Smooth muscle cell (in vitro differentiated cells): ENCODE data around the gene PTGFR. TPM values are rescaled to one million over a fixed set of nuclear protein-coding genes. Genes with fewer than 3 reads are reported as not detected.
A peak's percentile ranks its signal among the peaks of the same experiment; 100 is the strongest.

Experiments used
- DNase-seq: peaks from one replicate; lab custom pipeline; 2025; ENCODE audit not compliant: unreplicated experiment; lab: John Stamatoyannopoulos, UW
- H2AFZ ChIP-seq: fragments of 200-600 bp; sonication (generic); 2 replicates; pipeline ENCODE4 v1.6.0; 2016; ENCODE audit warnings: antibody characterized with exemption, low read depth, mild to moderate bottlenecking
- H3F3A ChIP-seq: fragments of 200-600 bp; sonication (generic); 2 replicates; pipeline ENCODE4 v1.6.0; 2017; ENCODE audit warnings: antibody characterized with exemption, low read depth
- H3K27ac ChIP-seq: fragments of 200-600 bp; sonication (generic); 2 replicates; pipeline ENCODE4 v1.5.1; 2016; ENCODE audit warnings: low read depth, mild to moderate bottlenecking
- H3K27me3 ChIP-seq: fragments of 200-600 bp; sonication (generic); 2 replicates; pipeline ENCODE4 v1.6.1; 2016; ENCODE audit warnings: low read depth, mild to moderate bottlenecking
- H3K36me3 ChIP-seq: fragments of 200-600 bp; sonication (generic); 2 replicates; pipeline ENCODE4 v1.5.1; 2016; ENCODE audit warnings: low read depth
- H3K4me1 ChIP-seq: fragments of 200-600 bp; sonication (generic); 2 replicates; pipeline ENCODE4 v1.5.1; 2016; ENCODE audit warnings: low read depth
- H3K4me2 ChIP-seq: fragments of 200-600 bp; sonication (generic); 2 replicates; pipeline ENCODE4 v1.6.0; 2016; ENCODE audit warnings: mild to moderate bottlenecking
- H3K4me3 ChIP-seq: fragments of 200-600 bp; sonication (generic); 2 replicates; pipeline ENCODE4 v1.5.1; 2016; ENCODE audit warnings: mild to moderate bottlenecking
- H3K79me2 ChIP-seq: fragments of 200-600 bp; sonication (generic); 2 replicates; pipeline ENCODE4 v1.6.0; 2016; ENCODE audit warnings: low read depth, mild to moderate bottlenecking
- H3K9ac ChIP-seq: fragments of 200-600 bp; sonication (generic); 2 replicates; pipeline ENCODE4 v1.6.0; 2016; ENCODE audit warnings: low read depth
- H3K9me3 ChIP-seq: fragments of 200-600 bp; sonication (generic); replicated peaks from 2 replicates; pipeline ENCODE4 v1.5.1; 2016; ENCODE audit warnings: low read depth
- H4K20me1 ChIP-seq: fragments of 200-600 bp; sonication (generic); 2 replicates; pipeline ENCODE4 v1.6.0; 2016; ENCODE audit warnings: low read depth
- CTCF ChIP-seq: fragments of 200-600 bp; sonication (generic); IDR thresholded peaks from 2 replicates; pipeline ENCODE4 v1.5.1; 2017; ENCODE audit warnings: borderline replicate concordance, mild to moderate bottlenecking, antibody characterized with exemption; ENCODE audit not compliant: insufficient read depth, poor library complexity, severe bottlenecking
- WGBS: methylation state at CpG from one replicate; pipeline ENCODE4 v1.1.7; 2016; ENCODE audit warnings: low lambda C conversion rate; 5-methylcytosine and 5-hydroxymethylcytosine counted together
- polyA plus RNA-seq: library from polyadenylated mRNA; unstranded; fragments of >200 nt; fragmentation: Nextera tagmentation; extraction: Ambion mirVana; gene quantifications from 2 replicates; pipeline ENCODE4 v1.2.1, GENCODE V29; 2016
- total RNA-seq: library from RNA; depleted of rRNA; stranded (reverse); fragments of >200 nt; gene quantifications from 2 replicates; pipeline ENCODE4 v1.2.3, GENCODE V29; 2014

PTGFR gene
- 6.3 and 6.8 TPM in 2 replicates for total RNA-seq
- 2.9 and 3.0 TPM in 2 replicates for polyA plus RNA-seq

GRCh38 chr1:78490861-78491450 is at the start of gene PTGFR:
PTGFR (plus strand) TSS chr1:78490974; CDS start chr1:78492744, 1,770 bp downstream.
- H3K27me3 ChIP-seq = peaks cover 18% of the 10 kb centered on the region
- H3K4me3 ChIP-seq = peak within 1 kb of the TSS; percentile 48
- no peaks in the 10 kb centered on the region for H3K4me1 ChIP-seq
- TF ChIP-seq CTCF = no peak
- 3% methylated on average over 41 of the region's 42 CpGs for WGBS
- H3K4me2 ChIP-seq = peak within 1 kb of the TSS; percentile 82
- no peaks in the 10 kb centered on the region for H4K20me1 ChIP-seq
- no peaks in the 10 kb centered on the region for H3K36me3 ChIP-seq
- H3K79me2 ChIP-seq = no peaks in the 10 kb centered on the region
- no peaks in the 10 kb centered on the region for H3K9me3 ChIP-seq
- H3K27ac ChIP-seq = no peak within 1 kb of the TSS
- DNase-seq = no peak
- H2AFZ ChIP-seq = peak within 1 kb of the TSS; percentile 84
- H3K9ac ChIP-seq = no peak within 1 kb of the TSS
- no peaks in the 10 kb centered on the region for H3F3A ChIP-seq

GRCh38 chr1:78441921-78442320 is 48.9 kb upstream of the PTGFR start:
- Histone ChIP-seq H3K27me3 (no peaks in the 10 kb centered on the region), H3K36me3 (no peaks in the 10 kb centered on the region), H3F3A (no peaks in the 10 kb centered on the region), H3K4me2 (no peak overlapping the region), H3K9ac (no peak overlapping the region), H4K20me1 (no peaks in the 10 kb centered on the region), H3K9me3 (no peaks in the 10 kb centered on the region), H3K79me2 (no peaks in the 10 kb centered on the region), H2AFZ (no peak overlapping the region), H3K27ac (no peak overlapping the region), H3K4me1 (no peaks in the 10 kb centered on the region), H3K4me3 (no peak overlapping the region)
- 72% methylated on average over 3 of the region's 3 CpGs for WGBS
- DNase-seq = no peak
- TF ChIP-seq CTCF = no peak

- TF ChIP-seq CTCF = no peak
- Histone ChIP-seq H3K4me1 (no peaks in the 10 kb centered on the region), H4K20me1 (no peaks in the 10 kb centered on the region), H3K27ac (no peak overlapping the region), H3K4me3 (no peak overlapping the region), H3K9ac (no peak overlapping the region), H3F3A (no peaks in the 10 kb centered on the region), H3K4me2 (no peak overlapping the region), H2AFZ (no peak overlapping the region), H3K27me3 (no peaks in the 10 kb centered on the region), H3K9me3 (no peaks in the 10 kb centered on the region), H3K36me3 (no peaks in the 10 kb centered on the region), H3K79me2 (no peaks in the 10 kb centered on the region)
- DNase-seq = no peak
Measured at GRCh38 chr1:78447086-78447485, 43.7 kb upstream of the PTGFR start.

- no peaks in the 10 kb centered on the region for H3K79me2 ChIP-seq
- WGBS = 40% methylated on average over 1 of the region's 1 CpG
- no peak for DNase-seq
- H3K9ac ChIP-seq = no peak overlapping the region
- H2AFZ ChIP-seq = no peak overlapping the region
- no peak overlapping the region for H3K4me3 ChIP-seq
- H3K4me1 ChIP-seq = no peaks in the 10 kb centered on the region
- H3K27me3 ChIP-seq = no peaks in the 10 kb centered on the region
- no peak for TF ChIP-seq CTCF
- no peak overlapping the region for H3K27ac ChIP-seq
- H3F3A ChIP-seq = no peaks in the 10 kb centered on the region
- H3K36me3 ChIP-seq = no peaks in the 10 kb centered on the region
- no peaks in the 10 kb centered on the region for H3K9me3 ChIP-seq
- H4K20me1 ChIP-seq = no peaks in the 10 kb centered on the region
- H3K4me2 ChIP-seq = no peak overlapping the region
Measured at GRCh38 chr1:78464449-78464891, 26.3 kb upstream of the PTGFR start.
